SK-N-MC (cell line): ENCODE data around the gene RALGDS.

Experiments
- EZH2 ChIP-seq: fragments of 200-600 bp; sonication (generic); IDR thresholded peaks from one replicate; pipeline ENCODE4 v1.6.1; 2017; ENCODE audit warnings: antibody characterized with exemption
- FOXP2 ChIP-seq: optimal IDR thresholded peaks from 2 replicates; pipeline ENCODE3; 2011; ENCODE audit warnings: mild to moderate bottlenecking, moderate library complexity; ENCODE audit not compliant: insufficient read depth; ENCODE audit errors: extremely low read length, control extremely low read depth
- POLR2AphosphoS5 ChIP-seq: IDR thresholded peaks from 2 replicates; pipeline ENCODE4 v1.6.1; 2012; ENCODE audit warnings: mild to moderate bottlenecking, low read depth, low read length, borderline replicate concordance

DNA sequence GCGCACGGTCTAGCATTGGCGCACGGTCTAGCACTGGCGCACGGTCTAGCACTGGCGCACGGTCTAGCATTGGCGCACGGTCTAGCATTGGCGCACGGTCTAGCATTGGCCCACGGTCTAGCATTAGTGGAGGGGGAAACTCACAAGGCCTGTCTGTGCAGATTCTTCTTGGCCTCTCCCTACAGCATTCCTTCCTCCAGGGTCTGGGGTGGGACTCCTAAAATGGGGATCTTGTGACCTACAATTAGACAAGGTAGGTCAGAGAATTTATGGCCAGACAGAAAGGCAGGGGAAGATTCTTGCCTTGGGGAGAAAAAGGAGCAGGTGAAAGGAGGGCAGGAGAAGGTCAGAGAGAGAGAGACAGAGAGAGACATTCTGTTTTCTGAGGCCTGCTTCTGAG lies 48.1 kb upstream of the RALGDS start:
- no peak for TF ChIP-seq POLR2AphosphoS5
- TF ChIP-seq EZH2 = no peak
- TF ChIP-seq FOXP2 = no peak
